NOMO-1 treated with DMSO at 0.1 percent for 48 hours (cell line): Measurements from ENCODE around the gene LPIN1.
"Not testable (repeated sequence)": the region's sequence is repeated elsewhere in the genome, so short reads cannot be mapped to it uniquely, and the experiment has no call there.

Experiments used
- DNase-seq: peaks from one replicate; lab custom pipeline; 2025; ENCODE audit not compliant: unreplicated experiment; lab: John Stamatoyannopoulos, UW

LPIN1 gene

DNA sequence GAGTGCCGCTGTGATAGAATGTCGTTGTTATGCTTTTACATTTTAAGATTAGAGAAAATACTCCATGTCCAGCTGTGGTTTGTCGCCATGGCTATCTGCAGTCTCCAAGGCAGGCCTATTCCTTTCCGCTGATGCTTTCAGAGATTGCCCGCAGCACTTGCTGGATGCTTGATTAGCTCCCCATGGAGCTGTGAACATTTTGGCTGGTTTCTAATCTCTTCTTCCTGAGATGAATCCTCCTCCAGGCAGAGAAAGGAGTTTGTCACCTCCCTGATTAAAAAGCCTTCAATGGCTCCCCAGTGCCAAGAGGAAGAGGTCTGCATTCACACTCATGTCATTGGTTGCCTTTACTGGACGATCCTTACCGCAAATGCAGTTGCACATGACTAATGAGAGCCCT, 32.6 kb upstream of the LPIN1 start:
- no peak for DNase-seq

DNA sequence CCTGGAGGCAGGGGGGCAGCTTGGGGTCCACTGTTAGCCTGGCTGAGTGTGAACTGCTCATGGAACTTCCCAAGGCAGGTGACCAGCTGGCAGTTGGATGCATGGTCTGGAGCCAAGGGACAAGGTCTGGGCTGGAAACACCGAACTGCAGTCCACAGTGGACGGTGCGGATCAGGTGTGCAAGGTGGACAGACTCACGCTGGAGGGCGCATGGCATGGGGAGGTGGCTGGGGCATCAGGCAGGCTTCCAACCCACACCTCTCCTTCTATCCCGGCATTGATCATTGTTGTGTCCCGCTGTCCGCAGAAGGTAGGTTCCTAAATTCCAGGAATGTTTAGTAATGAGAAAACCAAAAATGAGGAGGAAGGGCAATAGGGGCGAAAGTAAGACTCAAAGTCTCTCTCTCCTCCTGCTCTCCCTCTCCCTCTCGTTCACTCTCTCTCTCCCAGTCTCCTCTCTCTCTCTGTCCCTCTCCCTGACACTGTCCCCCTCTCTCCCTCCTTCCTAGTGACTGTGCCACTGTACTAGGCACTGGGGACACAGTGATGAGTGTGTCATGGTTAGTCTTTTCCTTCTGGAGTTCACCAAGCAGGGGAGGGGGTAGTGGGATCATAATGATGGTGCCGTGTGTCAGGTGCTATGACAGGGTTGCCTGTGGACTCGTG, 30.3 kb upstream of the LPIN1 start:
- DNase-seq, result no peak

DNA sequence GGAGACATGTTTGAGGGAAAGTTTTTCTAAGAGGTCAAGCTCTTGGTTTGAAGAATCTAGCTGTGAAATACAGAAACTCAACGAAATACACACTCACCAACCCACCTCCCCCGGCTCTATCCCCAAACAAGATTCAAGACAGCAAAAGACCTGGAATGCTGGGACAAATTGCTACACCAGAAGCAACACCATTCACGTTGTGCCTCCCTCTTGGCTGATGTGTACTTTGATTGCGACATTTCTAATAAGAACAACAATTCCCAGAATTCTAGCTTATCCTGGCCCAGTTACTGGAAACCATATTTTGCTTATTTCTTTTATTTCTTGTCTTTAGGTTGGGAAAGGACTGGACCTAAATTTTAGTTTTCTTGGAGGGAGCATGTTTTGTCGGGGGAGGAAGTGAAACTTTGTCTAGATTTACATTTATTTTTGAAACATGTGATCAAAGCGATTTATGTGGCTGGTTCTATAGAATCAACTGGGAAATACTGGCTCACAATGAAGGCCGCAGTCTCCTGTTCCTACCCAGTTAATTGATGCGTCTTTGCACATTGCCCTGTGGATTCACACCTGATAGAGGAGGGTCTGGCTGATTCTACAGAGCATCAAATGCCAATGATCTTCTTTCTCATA, 29.6 kb upstream of the LPIN1 start:
- DNase-seq, result peak; percentile 67

DNA sequence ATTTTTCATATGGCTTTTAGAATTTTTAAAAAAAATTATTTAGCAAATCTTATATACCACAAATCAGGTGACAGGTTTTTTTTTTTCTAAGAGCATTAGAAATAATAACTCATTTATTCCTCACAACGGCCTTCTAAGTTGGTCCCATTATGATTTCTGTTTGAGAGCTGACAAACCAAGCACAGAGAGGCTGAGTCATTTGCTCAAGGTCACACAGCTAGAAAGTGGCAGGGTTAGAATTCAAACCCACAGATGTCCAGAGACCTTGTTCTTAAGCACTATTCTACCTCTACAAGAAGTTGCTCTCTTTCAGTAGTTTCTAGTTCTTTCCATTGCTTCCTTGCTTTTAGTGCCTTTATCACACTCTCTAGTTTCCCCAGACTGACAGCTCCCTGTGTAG, 28.8 kb upstream of the LPIN1 start:
- DNase-seq, result no peak

DNA sequence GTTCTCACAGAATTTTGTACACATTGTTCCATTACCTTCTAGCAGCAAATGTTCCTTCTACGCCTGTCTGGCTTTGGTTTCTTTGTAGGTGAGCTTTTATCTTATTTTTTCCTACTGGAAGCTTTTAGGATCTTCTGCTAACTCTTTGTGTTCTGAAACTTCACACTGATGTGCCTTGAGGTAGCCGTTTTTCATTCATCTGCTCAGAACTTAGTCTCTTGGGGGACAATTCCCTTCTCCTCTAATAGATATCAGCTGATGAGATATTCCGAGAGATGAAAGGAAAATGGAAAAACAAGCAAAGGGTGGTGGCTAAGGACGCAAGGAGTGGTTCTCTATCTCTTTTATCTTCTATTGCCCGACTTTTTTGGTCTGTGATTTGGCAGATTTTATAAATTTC, 27.8 kb upstream of the LPIN1 start:
- no peak for DNase-seq

DNA sequence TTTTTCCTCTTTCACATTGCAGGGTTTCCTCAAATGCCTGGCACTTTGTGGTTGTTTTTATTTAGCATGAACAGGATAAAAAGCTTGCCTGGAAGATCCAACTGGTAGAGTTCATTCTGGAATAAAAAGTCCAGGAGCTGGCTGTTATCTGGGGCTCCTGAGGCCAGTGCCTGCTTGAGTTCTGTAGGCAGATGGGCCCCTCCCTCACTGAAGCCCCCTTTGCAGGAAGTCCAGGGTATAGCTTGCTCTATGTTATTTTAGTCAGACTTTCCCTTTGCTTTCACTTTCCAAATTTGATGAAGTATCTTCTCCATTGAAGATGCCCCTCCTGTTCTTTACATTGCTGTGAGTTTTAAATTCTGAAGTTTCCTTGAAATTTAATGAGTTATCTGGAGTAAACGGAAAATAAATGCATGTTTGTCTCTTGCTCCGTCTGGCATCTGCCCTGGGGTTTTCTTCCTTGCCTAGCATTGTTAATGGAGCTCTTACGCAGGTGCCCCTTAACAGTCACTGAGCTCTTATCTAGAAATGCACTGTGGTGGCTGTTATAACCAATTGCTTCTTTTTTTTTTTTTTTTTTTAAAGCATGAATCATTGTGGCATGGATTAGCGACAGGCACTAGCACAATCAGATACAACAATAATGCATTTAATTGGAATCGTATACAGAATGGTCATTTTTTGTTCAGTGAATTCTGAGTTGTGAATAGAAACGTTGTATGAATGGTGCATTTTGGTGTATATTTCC, 27.0 kb upstream of the LPIN1 start:
- DNase-seq, result no peak

DNA sequence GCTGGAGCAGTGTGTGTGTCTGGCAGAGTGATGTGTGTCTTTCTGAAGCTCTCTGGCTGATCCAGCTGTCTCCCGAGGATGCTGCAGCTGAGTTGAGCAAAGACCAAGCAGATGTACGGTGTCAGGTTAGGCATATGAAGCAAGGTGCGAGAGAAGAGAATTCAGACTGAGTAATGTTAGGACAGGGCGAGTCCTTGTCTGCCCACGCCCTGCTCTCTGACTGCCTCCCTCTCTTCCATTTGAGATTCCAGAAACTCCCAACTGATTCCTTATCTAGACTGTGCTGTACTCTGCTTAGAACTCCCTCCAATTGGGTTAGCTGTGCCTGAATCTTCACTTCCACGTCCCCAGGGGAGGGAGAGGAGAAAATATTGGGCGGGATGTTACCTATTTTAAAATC, 25.7 kb upstream of the LPIN1 start:
- DNase-seq, result no peak

DNA sequence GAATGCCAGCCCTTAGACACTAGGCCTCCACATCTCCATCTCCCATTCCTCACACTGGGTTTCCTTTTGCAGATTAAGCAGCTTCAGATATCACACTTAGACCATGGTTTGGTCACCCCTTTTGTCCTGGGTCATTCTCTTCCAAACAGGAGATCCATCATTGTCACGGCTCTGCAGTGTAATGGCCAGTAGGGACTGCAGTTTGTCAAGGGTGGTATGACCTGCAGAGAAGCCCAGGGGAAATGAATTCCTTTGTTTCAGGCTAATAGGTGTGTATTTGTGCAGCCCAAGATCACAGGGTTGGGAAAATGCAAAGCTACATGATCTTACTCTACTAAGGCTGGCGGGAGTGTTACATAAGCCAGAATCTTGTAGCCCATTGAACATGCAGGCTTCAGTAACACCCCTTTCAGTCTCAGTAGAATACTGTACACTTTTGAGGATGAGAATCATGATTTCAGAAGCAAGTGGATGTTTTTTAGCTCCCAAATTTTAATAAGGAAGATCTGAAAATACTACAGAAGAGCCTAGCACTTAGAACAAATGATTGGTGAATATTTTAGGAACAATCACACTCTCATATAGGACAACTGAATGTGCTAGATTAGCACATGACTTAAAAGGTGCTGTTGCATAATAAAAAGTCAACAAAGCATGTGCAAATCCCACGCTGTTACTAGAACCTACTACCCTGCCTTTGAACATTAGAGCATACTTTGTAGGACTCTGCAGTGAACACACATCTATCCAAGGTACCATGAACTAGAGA, 24.0 kb upstream of the LPIN1 start:
- no peak for DNase-seq

DNA sequence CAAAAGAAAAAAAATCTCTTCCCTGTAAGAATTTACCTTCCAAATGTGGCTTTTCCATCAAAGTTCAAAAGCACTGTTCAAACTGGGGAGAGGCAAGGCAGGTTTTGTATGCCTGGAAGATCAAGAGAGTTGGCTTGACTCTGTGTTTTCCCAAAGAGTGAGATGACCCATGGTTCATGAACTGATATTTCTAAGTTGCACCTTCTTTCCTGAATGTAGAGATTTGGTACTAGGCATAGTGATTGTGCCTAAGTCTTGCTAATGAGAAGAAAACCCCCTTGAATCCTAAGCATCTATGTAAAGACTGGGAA, 23.4 kb upstream of the LPIN1 start:
- no peak for DNase-seq

DNA sequence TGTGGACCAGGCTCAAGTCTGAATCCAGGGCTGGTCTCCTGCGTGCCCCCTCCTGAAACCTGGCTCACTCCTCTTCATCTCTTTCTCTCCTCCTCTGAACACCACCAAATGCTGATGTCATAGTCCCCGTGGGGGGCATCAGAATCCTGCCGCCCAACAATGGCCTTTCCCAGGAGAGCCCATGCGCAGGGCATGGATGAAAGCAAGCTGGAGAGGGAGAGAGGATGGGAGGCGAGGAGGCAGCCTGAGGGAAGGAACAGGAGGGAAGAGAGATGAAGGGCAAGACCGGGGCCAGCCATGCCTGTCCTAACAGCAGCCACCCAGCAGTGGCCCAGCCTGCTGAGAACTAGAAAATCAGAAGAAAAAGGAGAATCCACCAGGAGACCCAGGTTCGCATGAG, 22.3 kb upstream of the LPIN1 start:
- no peak for DNase-seq

DNA sequence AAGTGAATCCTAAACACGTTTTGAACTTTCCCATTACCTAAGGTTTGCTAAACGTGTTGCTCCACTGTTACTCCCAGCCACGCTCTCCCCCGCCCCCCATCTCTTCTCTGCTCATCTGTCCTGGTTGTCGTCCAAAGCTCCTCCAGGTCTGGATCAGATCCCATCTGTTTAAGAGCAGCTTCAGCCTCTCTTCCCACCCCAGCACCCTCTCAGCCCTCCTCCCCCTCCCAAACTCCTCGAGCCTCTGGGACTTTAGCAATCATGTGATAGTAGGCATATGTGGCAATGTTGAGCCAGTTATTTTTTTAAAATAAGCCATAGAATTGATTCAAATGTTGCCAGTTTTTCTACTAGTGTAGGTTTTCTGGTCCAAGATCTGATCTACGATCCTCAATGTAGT, 20.0 kb upstream of the LPIN1 start:
- no peak for DNase-seq

DNA sequence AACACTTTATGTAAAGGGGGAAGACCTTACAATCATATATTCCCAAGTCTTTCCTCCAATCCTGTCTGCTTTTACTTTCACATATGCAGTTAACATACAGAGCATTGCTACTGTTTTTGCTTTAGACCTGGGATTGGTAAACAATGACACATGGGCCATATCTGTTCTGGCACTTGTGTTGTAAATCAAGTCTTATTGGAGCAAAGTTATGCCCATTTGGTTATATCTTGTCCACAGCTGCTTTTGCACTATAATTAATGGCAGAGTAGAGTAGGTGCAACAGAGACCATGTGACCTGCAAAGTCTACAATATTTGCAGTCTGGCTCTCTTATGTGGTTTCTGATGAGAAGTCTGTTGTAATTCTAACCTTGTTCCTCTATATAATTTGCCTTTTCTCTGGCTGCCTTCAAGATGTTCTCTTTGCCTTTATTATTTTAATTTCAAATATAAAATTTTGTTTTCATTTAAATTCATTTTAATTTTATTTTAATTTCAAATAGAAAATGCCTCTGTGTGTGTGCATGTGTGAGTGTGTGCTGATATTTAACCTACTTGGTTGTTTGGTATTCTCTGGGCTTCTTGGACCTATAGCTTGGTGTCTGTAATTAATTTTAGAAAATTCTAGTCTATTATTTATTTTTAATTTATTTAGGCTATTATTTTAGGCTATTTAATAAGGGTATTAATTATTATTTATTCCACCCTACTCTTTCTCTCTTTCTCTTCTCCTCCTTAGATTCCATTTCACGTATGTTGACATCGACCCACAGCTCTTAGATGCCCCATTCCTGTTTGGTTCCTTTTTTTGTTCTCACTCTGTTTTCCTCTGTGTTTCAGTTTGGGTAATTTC, 16.8 kb upstream of the LPIN1 start:
- peak; percentile 70 for DNase-seq

DNA sequence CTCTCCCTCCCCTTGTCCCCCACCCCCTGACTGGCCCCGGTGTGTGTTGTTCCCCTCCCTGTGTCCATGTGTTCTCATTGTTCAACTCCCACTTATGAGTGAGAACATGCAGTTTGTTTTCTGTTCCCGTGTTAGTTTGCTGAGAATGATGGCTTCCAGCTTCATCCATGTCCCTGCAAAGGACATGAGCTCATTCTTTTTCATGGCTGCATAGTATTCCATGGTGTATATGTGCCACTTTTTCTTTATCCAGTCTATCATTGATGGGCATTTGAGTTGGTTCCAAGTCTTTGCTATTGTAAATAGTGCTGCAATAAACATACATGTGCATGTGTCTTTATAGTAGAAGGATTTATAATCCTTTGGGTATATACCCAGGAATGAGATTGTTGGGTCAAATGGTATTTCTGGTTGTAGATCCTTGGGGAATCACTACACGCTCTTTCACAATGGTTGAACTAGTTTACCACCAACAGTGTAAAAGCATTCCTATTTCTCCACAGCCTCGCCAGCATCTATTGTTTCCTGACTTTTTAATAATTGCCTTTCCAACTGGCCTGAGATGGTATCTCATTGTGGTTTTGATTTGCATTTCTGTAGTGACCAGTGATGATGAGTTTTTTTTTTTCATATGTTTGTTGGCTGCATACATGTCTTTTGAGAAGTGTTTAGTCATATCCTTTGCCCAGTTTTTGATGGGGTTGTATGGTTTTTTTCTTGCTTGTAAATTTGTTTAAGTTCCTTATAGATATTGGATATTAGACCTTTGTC, 15.0 kb upstream of the LPIN1 start:
- DNase-seq, result not testable (repeated sequence)

DNA sequence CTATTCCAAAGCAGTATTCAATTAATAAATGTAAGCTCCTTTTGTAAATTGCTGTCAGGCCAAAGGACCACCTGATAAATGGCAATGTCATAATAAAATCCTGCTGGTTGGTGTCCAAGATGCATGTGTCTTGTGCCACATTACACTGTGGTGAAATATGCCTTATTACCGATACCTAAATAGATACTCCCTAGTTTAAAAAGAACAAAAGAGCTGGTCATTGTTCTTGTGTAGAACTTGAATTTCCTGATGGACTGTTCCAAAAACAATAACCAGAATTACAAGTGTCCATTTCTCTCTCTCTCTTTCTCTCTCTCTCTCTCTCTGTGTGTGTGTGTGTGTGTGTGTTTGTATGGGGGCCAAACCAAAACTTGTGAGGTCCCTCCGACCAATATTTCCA, 13.8 kb upstream of the LPIN1 start:
- no peak for DNase-seq

DNA sequence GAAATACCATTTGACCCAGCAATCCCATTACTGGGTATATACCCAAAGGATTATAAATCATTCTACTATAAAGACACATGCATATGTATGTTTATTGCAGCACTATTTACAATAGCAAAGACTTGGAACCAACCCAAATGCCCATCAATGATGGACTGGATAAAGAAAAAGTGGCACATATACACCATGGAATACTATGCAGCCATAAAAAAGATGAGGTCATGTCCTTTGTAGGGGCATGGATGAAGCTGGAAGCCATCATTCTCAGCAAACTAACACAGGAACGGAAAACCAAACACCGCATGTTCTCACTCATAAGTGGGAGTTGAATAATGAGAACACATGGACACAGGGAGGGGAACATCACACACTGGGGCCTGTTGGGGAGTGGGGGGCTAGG, 8.6 kb upstream of the LPIN1 start:
- DNase-seq, result not testable (repeated sequence)

DNA sequence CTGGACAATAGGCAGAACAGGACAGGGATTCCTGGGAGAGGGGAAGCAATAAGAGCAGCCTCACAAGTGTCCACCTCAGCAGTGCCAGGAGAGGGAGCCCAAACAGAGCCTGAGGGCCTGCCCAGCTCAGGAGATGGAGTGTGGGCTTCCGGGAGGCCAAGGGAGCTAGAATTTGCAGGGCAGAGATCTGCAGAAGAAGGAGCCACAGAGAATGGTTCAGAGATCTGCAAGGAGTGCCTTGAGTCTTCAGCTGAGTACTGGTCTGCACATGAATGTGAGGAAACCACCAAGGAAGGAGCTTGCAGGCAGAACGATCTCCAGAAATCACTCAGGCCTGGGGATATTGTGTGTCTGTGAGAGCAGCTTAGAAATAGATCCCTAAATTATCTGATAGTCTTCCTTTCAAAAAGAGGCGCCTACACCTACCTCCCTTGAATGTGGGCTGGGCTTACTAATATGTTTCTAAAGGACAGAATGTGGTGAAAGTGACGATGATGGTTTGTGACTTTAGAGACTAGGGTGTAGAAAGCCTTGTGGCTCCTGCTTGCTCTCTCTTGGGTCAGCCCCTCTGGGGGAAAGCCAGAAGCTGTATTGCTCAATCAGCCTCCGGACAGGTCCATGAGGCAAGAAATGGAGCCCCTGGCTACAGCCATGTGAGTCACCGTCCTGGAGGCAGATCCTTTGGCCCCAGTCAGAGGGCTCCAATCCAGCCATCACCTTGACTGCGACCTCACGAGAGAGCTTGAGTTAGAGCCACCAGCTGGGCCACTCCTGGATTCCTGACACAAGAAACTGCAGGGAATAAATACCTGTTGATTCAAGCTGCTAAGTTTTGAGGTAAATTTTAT, 7.6 kb upstream of the LPIN1 start:
- DNase-seq, result peak; percentile 80

DNA sequence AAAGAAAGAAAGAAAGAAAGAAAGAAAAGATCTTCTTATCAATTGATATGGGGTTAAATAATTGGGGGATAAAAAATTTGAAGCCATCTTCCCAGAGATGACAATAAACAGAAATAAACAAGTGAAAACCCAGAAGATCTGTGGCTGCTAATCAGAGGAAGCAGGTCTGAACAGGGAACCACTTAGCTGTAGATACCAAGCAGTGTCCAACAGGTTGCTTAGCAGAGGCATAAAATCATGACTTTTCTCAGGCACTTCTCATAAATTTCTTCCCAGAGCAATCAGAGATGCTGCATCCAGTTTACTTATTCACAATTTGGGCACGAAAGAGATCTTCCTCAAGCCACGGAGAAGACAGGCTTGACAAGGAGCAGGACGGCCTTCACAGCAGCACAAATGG, 5.7 kb upstream of the LPIN1 start:
- DNase-seq, result no peak

DNA sequence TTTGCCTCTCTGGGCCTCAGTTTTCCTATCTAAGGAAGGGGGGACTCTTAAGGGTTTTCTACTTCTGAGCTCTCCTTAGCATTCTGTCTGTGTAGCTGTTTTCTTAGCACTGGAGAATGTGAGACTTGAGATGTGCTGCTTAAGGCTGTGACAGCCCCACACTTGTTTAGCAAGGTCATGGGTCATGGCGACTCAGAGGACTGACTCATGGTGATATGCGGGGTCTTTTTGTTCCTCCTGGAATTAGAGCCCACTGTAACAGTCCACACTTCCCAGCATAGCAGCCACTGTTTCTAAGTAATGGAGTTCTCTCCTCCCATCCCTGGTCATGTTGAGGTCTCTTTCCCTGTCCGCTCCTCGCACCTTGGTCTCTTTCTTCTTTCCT, 4.1 kb upstream of the LPIN1 start:
- DNase-seq, result no peak

DNA sequence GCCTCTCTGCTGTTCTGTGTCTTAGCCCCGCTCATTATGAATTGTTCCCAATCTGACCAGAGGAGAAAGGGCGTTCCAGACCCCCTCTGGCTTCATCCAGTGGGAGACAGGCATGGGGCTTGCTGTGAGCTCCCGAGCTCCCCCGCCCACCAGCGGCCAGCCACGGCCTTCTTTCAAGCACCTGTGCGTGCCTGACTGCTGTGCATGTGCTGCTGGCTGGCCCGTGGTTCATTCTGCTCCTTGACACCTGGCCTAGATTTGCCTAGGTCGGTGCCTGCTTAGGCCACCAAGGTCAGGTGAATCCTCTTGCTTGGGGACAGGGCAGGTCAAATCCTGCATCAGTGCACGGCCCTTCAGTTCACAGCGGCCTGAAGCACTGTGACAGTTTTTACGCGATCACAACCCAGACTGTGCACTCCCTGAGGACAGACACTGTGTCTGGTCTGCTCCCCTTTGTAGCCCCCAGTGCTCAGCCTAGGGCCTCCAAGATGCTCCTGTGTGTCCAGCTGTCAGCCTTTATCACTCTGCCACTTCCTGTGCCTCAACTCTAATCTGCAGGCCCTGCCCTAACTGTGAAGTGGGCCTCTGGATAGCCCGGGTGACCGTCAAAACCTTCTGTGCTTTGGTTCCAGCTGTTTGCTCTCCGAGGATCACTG, 3.6 kb upstream of the LPIN1 start:
- DNase-seq, result no peak
